Caco-2 (cell line): Measurements from ENCODE around the gene KIF18B. TPM values are rescaled to one million over a fixed set of nuclear protein-coding genes. Genes with fewer than 3 reads are reported as not detected.
A peak's percentile ranks its signal among the peaks of the same experiment; 100 is the strongest.

Experiments
- Bru-seq: library from RNA; stranded (reverse); fragments of 400-500 nt; gene quantifications from one replicate; lab custom pipeline; 2021; lab: Mats Ljungman, UMichigan
- BruChase-seq, 2 experiments: library from RNA; stranded (reverse); fragments of 400-500 nt; gene quantifications; one replicate each; lab custom pipeline; 2021; lab: Mats Ljungman, UMichigan
- BruUV-seq: library from RNA; stranded (reverse); fragments of 400-500 nt; replicated peaks from 2 replicates; lab custom pipeline; 2021; lab: Mats Ljungman, UMichigan
- CTCF ChIA-PET: fragments of 300-600 bp; sonication (Branson Sonifier 250); formaldehyde crosslinking; loops from one replicate; lab custom pipeline; 2022; ENCODE audit warnings: antibody characterized with exemption; lab: Charles Lee
- POLR2A ChIA-PET: fragments of 300-600 bp; sonication (Branson Sonifier 250); formaldehyde crosslinking; loops from one replicate; lab custom pipeline; 2022; ENCODE audit warnings: antibody characterized with exemption; lab: Charles Lee
- DNase-seq, 2 experiments: peaks; one replicate each; pipeline versions ENCODE4 v3.0.0 to v3.0.0-alpha.2; 2020 to 2022
- H3K27me3 ChIP-seq: replicated peaks from 2 replicates; pipeline ENCODE4 v1.6.0; 2011; ENCODE audit warnings: low read length; ENCODE audit not compliant: control insufficient read depth, insufficient read depth
- H3K36me3 ChIP-seq: 2 replicates; pipeline ENCODE4 v1.5.1; 2011; ENCODE audit warnings: low read length; ENCODE audit not compliant: control insufficient read depth, insufficient read depth
- H3K4me1 ChIP-seq: fragments of 250-450 bp; sonication (Bioruptor Pico); 2 replicates; pipeline ENCODE4 v1.5.1; 2020; ENCODE audit warnings: mild to moderate bottlenecking
- H3K4me3 ChIP-seq: 2 replicates; pipeline ENCODE4 v1.5.1; 2011; ENCODE audit warnings: low read depth, mild to moderate bottlenecking, control low read depth, low read length
- H3K9me3 ChIP-seq: fragments of 250-450 bp; sonication (Bioruptor Pico); 2 replicates; pipeline ENCODE4 v1.5.1; 2020; ENCODE audit warnings: mild to moderate bottlenecking, moderate library complexity
- H3K27ac Mint-ChIP-seq: one replicate; pipeline ENCODE4 v1.8.0; 2022; ENCODE audit warnings: mixed read lengths; ENCODE audit not compliant: unreplicated experiment
- H3K27me3 Mint-ChIP-seq: one replicate; pipeline ENCODE4 v1.8.0; 2022; ENCODE audit warnings: mixed read lengths; ENCODE audit not compliant: insufficient read depth, unreplicated experiment
- H3K36me3 Mint-ChIP-seq: one replicate; pipeline ENCODE4 v1.8.0; 2022; ENCODE audit warnings: mild to moderate bottlenecking, mixed read lengths; ENCODE audit not compliant: insufficient read depth, unreplicated experiment
- H3K4me1 Mint-ChIP-seq: one replicate; pipeline ENCODE4 v1.8.0; 2022; ENCODE audit warnings: low read depth, mixed read lengths; ENCODE audit not compliant: unreplicated experiment
- H3K4me3 Mint-ChIP-seq: one replicate; pipeline ENCODE4 v1.8.0; 2022; ENCODE audit warnings: mild to moderate bottlenecking, moderate library complexity, mixed read lengths; ENCODE audit not compliant: unreplicated experiment
- H3K9me3 Mint-ChIP-seq: one replicate; pipeline ENCODE4 v1.8.0; 2022; ENCODE audit warnings: mixed read lengths; ENCODE audit not compliant: unreplicated experiment
- CTCF ChIP-seq, 2 experiments: fragments of 200-600 bp in 1 of 2; IDR thresholded peaks; 1 replicate in 1 of 2; 2 replicates in 1 of 2; pipeline versions ENCODE4 v1.5.1 to v1.8.0; 2011 to 2022; ENCODE audit warnings: antibody characterized with exemption in 1 of 2, control low read depth in 1 of 2, inconsistent platforms in 1 of 2, low read depth in 1 of 2, low read length in 1 of 2, mild to moderate bottlenecking in 1 of 2, moderate library complexity in 1 of 2; ENCODE audit not compliant: insufficient read depth in 1 of 2, severe bottlenecking in 1 of 2, unreplicated experiment in 1 of 2
- intact Hi-C: fragments of 100-400 bp; cut with micrococcal nuclease; formaldehyde crosslinking; loops from one replicate; pipeline ENCODE4 v1.10.0; 2022; ENCODE audit not compliant: unreplicated experiment
- long read RNA-seq: library from polyadenylated mRNA; stranded (forward); transcript quantifications from one replicate; pipeline ENCODE4 v2.0.0, GENCODE V29; 2022
- total RNA-seq: library from RNA; stranded (reverse); gene quantifications from 2 replicates; pipeline ENCODE4 v1.2.3, GENCODE V29; 2022

KIF18B gene
- 63.6 and 68.4 TPM in 2 replicates for total RNA-seq
- percentile 90 among the genes with signal in this experiment for Bru-seq, nascent RNA
- BruChase-seq, experiment 1, labeled RNA remaining after a 2-hour chase, result percentile 89 among the genes with signal in this experiment
- BruChase-seq, experiment 2, labeled RNA remaining after a 6-hour chase, result percentile 88 among the genes with signal in this experiment
- long read RNA-seq, full-length matches to known transcripts, result 9 of 77 reads
- long read RNA-seq, partial matches to known transcripts, result 46 of 77 reads
- long read RNA-seq, other reads (novel, unspliced or antisense), result 22 of 77 reads

GRCh38 chr17:44947461-44948314 lies at the start of gene KIF18B:
Gene KIF18B (minus strand): TSS chr17:44947773. CDS start chr17:44936344, 11,429 bp downstream.
- peak; percentile 95 to 96 for DNase-seq
- BruUV-seq, result TSS peak; percentile 98
- H3K4me3 Mint-ChIP-seq, result peak within 1 kb of the TSS; percentile 90
- intact Hi-C loops, result loop anchor here (2.0 kb wide), 2 partner anchors 49 to 71 kb away; partner anchors contain the start of gene EFTUD2
- H3K36me3 ChIP-seq, result no peaks in the 10 kb centered on the region
- no peaks in the 10 kb centered on the region for H3K9me3 Mint-ChIP-seq
- POLR2A ChIA-PET, result interaction anchor here (0.6 to 1.3 kb wide), 7 partner anchors 21 to 113 kb away, joined by 3 to 10 read pairs (median 5); partner anchors contain the start of genes C1QL1, EFTUD2 and NMT1
- no peaks in the 10 kb centered on the region for H3K9me3 ChIP-seq
- no peaks in the 10 kb centered on the region for H3K27me3 ChIP-seq
- peak within 1 kb of the TSS; percentile 92 for H3K27ac Mint-ChIP-seq
- peaks cover 8% of the 10 kb centered on the region for H3K4me1 ChIP-seq
- peaks cover 8% of the 10 kb centered on the region for H3K4me1 Mint-ChIP-seq
- peaks cover 43% of the 10 kb centered on the region for H3K36me3 Mint-ChIP-seq
- no peaks in the 10 kb centered on the region for H3K27me3 Mint-ChIP-seq
- no peak for TF ChIP-seq CTCF (IDR thresholded peaks at IDR 0.05; ENCODE audit: insufficient read depth in 1 of 2, low read depth in 1 of 2, low read length in 1 of 2, severe bottlenecking in 1 of 2, unreplicated experiment in 1 of 2)
- CTCF ChIA-PET, result interaction anchor here (0.6 kb wide), 1 partner anchor 22 kb away, joined by 3 read pairs; no protein-coding TSS in a partner anchor
- H3K4me3 ChIP-seq, result peak within 1 kb of the TSS; percentile 79

- no peak for TF ChIP-seq CTCF (IDR thresholded peaks at IDR 0.05; ENCODE audit: insufficient read depth in 1 of 2, low read depth in 1 of 2, low read length in 1 of 2, severe bottlenecking in 1 of 2, unreplicated experiment in 1 of 2)
- intact Hi-C loops, result no loop called here
- no peak overlapping the region for H3K27ac Mint-ChIP-seq
- Histone ChIP-seq H3K4me1 (peaks cover 6% of the 10 kb centered on the region; the same call in 1 of the 2 replicates), H3K36me3 (no peaks in the 10 kb centered on the region), H3K4me3 (no peak overlapping the region), H3K9me3 (0 out of 2 replicates have a peak, but pooled peaks cover 8% of the 10 kb centered on the region), H3K27me3 (no peaks in the 10 kb centered on the region)
- ChIA-PET POLR2A (no interaction called here), CTCF (interaction anchor here (0.6 kb wide), 1 partner anchor 15 kb away, joined by 3 read pairs; no protein-coding TSS in a partner anchor)
- no peak overlapping the region for H3K4me3 Mint-ChIP-seq
- DNase-seq, result no peak
- H3K36me3 Mint-ChIP-seq, result peaks cover 4% of the 10 kb centered on the region
- BruUV-seq, result no TSS peak
- peaks cover 11% of the 10 kb centered on the region for H3K9me3 Mint-ChIP-seq
- peaks cover 2% of the 10 kb centered on the region for H3K27me3 Mint-ChIP-seq
- H3K4me1 Mint-ChIP-seq, result no peaks in the 10 kb centered on the region
Observed at GRCh38 chr17:44996304-44996703, 48.7 kb upstream of the KIF18B start.
